Peyer's patch (tissue), 4 donors: ENCODE measurements around the gene COLGALT1. TPM values are rescaled to one million over a fixed set of nuclear protein-coding genes. Genes with fewer than 3 reads are reported as not detected.

Experiments
- DNase-seq, 3 donors: peaks; one replicate each; pipeline ENCODE4 v3.0.0-alpha.2; 2017 to 2019
- H3K27ac ChIP-seq, 4 donors: fragments of 200-600 bp; sonication (generic); one replicate each; pipeline ENCODE4 v1.5.1; 2016 to 2019
- H3K27me3 ChIP-seq, 2 donors: fragments of 200-600 bp; sonication (generic); one replicate each; pipeline ENCODE4 v1.5.1; 2019
- H3K36me3 ChIP-seq, 3 donors: fragments of 200-600 bp; sonication (generic); one replicate each; pipeline ENCODE4 v1.5.1; 2016 to 2019
- H3K4me1 ChIP-seq, 4 donors: fragments of 200-600 bp; sonication (generic); one replicate each; pipeline ENCODE4 v1.5.1; 2016 to 2019
- H3K4me3 ChIP-seq, 4 donors: fragments of 200-600 bp; sonication (generic); 1 replicate in 3 of 4; 2 replicates in 1 of 4; pipeline ENCODE4 v1.5.1; 2016 to 2019; ENCODE audit warnings: mild to moderate bottlenecking in 1 of 4
- H3K9me3 ChIP-seq, 4 donors: fragments of 200-600 bp; sonication (generic); one replicate each; pipeline ENCODE4 v1.5.1; 2016 to 2019; ENCODE audit warnings: mild to moderate bottlenecking in 1 of 4
- CTCF ChIP-seq, 6 experiments: fragments of 450-650 bp in 4 of 6; fragments of 200-600 bp in 2 of 6; sonication (generic) in 1 of 6; IDR thresholded peaks; one replicate each; pipeline ENCODE4 v1.5.1; 2017 to 2019; ENCODE audit warnings: antibody characterized with exemption in 6 of 6, mild to moderate bottlenecking in 3 of 6, moderate library complexity in 1 of 6
- POLR2A ChIP-seq, 2 donors: fragments of 450-650 bp; IDR thresholded peaks; one replicate each; pipeline ENCODE4 v1.5.1; 2017; ENCODE audit warnings: antibody characterized with exemption in 2 of 2, mild to moderate bottlenecking in 2 of 2, moderate library complexity in 2 of 2
- total RNA-seq, 4 donors: library from RNA; depleted of rRNA; stranded (reverse); fragments of >200 nt; gene quantifications; one replicate each; pipeline ENCODE4 v1.1.0, GENCODE V29; 2016

COLGALT1 gene
- total RNA-seq, 4 donors from 2014 or later, result 24.7 to 79.2 (median 48.9) TPM

- no peaks in the 10 kb centered on the region for H3K36me3 ChIP-seq
These were observed 18.5 kb upstream of the COLGALT1 start for GRCh38 chr19:17536955-17537354.

GRCh38 chr19:17538684-17539237, 16.7 kb upstream of the COLGALT1 start:
- no peaks in the 10 kb centered on the region for H3K36me3 ChIP-seq
- no peaks in the 10 kb centered on the region for H3K27me3 ChIP-seq
- H3K4me3 ChIP-seq, result peak overlapping the region; percentile 39 to 58 (median 55)
- no peaks in the 10 kb centered on the region for H3K9me3 ChIP-seq
- H3K4me1 ChIP-seq, result peaks cover 0 to 11% (median 9%) of the 10 kb centered on the region in 4 donors
- TF ChIP-seq POLR2A (IDR thresholded peaks at IDR 0.05) (no peak), CTCF (IDR thresholded peaks at IDR 0.05) (no peak)
- H3K27ac ChIP-seq, result peak overlapping the region; percentile 54 to 75 (median 70)
- DNase-seq, result peak in 1 of 3 donors; percentile 37

More at GRCh38 chr19:17536955-17537354, 18.5 kb upstream of the COLGALT1 start:
- Histone ChIP-seq H3K27ac (no peak overlapping the region), H3K27me3 (no peaks in the 10 kb centered on the region), H3K4me3 (no peak overlapping the region), H3K9me3 (no peaks in the 10 kb centered on the region), H3K4me1 (peaks cover 0 to 11% (median 9%) of the 10 kb centered on the region in 4 donors)
- TF ChIP-seq POLR2A (IDR thresholded peaks at IDR 0.05), result no peak
- no peak for TF ChIP-seq CTCF (IDR thresholded peaks at IDR 0.05)
- no peak for DNase-seq

- TF ChIP-seq CTCF (IDR thresholded peaks at IDR 0.05) (peak in 3 of 6 experiments; percentile 22 to 42 (median 27)), POLR2A (IDR thresholded peaks at IDR 0.05) (no peak)
- Histone ChIP-seq H3K4me3 (peak overlapping the region; percentile 39 to 58 (median 55)), H3K4me1 (peaks cover 0 to 11% (median 9%) of the 10 kb centered on the region in 4 donors), H3K36me3 (no peaks in the 10 kb centered on the region), H3K9me3 (no peaks in the 10 kb centered on the region), H3K27me3 (no peaks in the 10 kb centered on the region), H3K27ac (peak overlapping the region; percentile 54 to 75 (median 70))
- peak; percentile 86 to 99 (median 98) for DNase-seq
These were observed 16.0 kb upstream of the COLGALT1 start for GRCh38 chr19:17539238-17540117.

- no peaks in the 10 kb centered on the region for H3K27me3 ChIP-seq
- H3K4me1 ChIP-seq, result peaks cover 0 to 11% (median 9%) of the 10 kb centered on the region in 4 donors
- H3K27ac ChIP-seq, result peak overlapping the region in 2 of 4 donors; percentile 11 to 73
- no peaks in the 10 kb centered on the region for H3K36me3 ChIP-seq
- TF ChIP-seq POLR2A (IDR thresholded peaks at IDR 0.05) (no peak), CTCF (IDR thresholded peaks at IDR 0.05) (no peak)
- no peak for DNase-seq
- no peaks in the 10 kb centered on the region for H3K9me3 ChIP-seq
- H3K4me3 ChIP-seq, result no peak overlapping the region
These were observed 15.3 kb upstream of the COLGALT1 start for GRCh38 chr19:17540174-17540573.

GRCh38 chr19:17541184-17541759, 14.2 kb upstream of the COLGALT1 start:
- DNase-seq, result no peak
- TF ChIP-seq POLR2A (IDR thresholded peaks at IDR 0.05), result no peak
- TF ChIP-seq CTCF (IDR thresholded peaks at IDR 0.05), result no peak
- H3K4me1 ChIP-seq, result peaks cover 0 to 11% (median 9%) of the 10 kb centered on the region in 4 donors
- no peak overlapping the region for H3K4me3 ChIP-seq
- no peak overlapping the region for H3K27ac ChIP-seq
- no peaks in the 10 kb centered on the region for H3K9me3 ChIP-seq
- no peaks in the 10 kb centered on the region for H3K36me3 ChIP-seq
- no peaks in the 10 kb centered on the region for H3K27me3 ChIP-seq
